OCI-LY3 (cell line): ENCODE measurements around the gene MUC2.

Experiments
- H2AFZ ChIP-seq: fragments of 200-600, 300-600 bp; shearing (Covaris generic); 2 replicates; pipeline ENCODE4 v1.6.0; 2014; ENCODE audit warnings: antibody characterized with exemption, low read depth, low read length
- H3K27ac ChIP-seq: fragments of 200-600, 300-600 bp; sonication (generic); 2 replicates; pipeline ENCODE4 v1.5.1; 2014; ENCODE audit warnings: mild to moderate bottlenecking, low read length, moderate library complexity, mixed read lengths
- H3K27me3 ChIP-seq: fragments of 200-600, 300-600 bp; sonication (generic); 2 replicates; pipeline ENCODE4 v1.6.1; 2014; ENCODE audit warnings: low read depth, low read length, mixed read lengths
- H3K36me3 ChIP-seq: fragments of 200-600, 300-600 bp; sonication (generic); replicated peaks from 2 replicates; pipeline ENCODE3; 2014; ENCODE audit warnings: low read depth, low read length, mixed read lengths
- H3K4me1 ChIP-seq: fragments of 300-600, 200-600 bp; sonication (generic); 2 replicates; pipeline ENCODE4 v1.6.1; 2014; ENCODE audit warnings: low read length, mixed read lengths
- H3K4me2 ChIP-seq: fragments of 200-600, 300-600 bp; sonication (generic); 2 replicates; pipeline ENCODE4 v1.6.1; 2014; ENCODE audit warnings: low read length, mixed read lengths
- H3K4me3 ChIP-seq: fragments of 300-600, 200-600 bp; sonication (generic); 2 replicates; pipeline ENCODE4 v1.5.1; 2014; ENCODE audit warnings: antibody characterized with exemption, mild to moderate bottlenecking, low read length, moderate library complexity
- H3K79me2 ChIP-seq: fragments of 300-600, 200-600 bp; shearing (Covaris generic); 2 replicates; pipeline ENCODE4 v1.6.1; 2014; ENCODE audit warnings: mild to moderate bottlenecking, low read length, mixed read lengths
- H3K9ac ChIP-seq: fragments of 300-600, 200-600 bp; shearing (Covaris generic); 2 replicates; pipeline ENCODE4 v1.6.0; 2014; ENCODE audit warnings: mild to moderate bottlenecking, low read length, moderate library complexity
- H3K9me3 ChIP-seq: fragments of 200-600, 300-600 bp; shearing (Covaris generic); 2 replicates; pipeline ENCODE4 v1.6.1; 2014; ENCODE audit warnings: low read length, mixed read lengths; ENCODE audit not compliant: insufficient read depth
- H4K20me1 ChIP-seq: fragments of 200-600, 300-600 bp; sonication (generic); 2 replicates; pipeline ENCODE4 v1.6.1; 2016; ENCODE audit warnings: low read length, mixed read lengths; ENCODE audit not compliant: insufficient read depth
- EZH2phosphoT487 ChIP-seq: fragments of 200-600 bp; shearing (Covaris generic); IDR thresholded peaks from 2 replicates; pipeline ENCODE4 v1.6.1; 2018; ENCODE audit warnings: antibody characterized with exemption, mixed run types, low read depth
- TF ChIP-seq, protein P1 (sequence below): fragments of 200-600, 300-600 bp; sonication (generic); IDR thresholded peaks from 2 replicates; pipeline ENCODE4 v1.5.1; 2014; ENCODE audit warnings: antibody characterized with exemption, low read length, low read depth

Gene MUC2

DNA sequence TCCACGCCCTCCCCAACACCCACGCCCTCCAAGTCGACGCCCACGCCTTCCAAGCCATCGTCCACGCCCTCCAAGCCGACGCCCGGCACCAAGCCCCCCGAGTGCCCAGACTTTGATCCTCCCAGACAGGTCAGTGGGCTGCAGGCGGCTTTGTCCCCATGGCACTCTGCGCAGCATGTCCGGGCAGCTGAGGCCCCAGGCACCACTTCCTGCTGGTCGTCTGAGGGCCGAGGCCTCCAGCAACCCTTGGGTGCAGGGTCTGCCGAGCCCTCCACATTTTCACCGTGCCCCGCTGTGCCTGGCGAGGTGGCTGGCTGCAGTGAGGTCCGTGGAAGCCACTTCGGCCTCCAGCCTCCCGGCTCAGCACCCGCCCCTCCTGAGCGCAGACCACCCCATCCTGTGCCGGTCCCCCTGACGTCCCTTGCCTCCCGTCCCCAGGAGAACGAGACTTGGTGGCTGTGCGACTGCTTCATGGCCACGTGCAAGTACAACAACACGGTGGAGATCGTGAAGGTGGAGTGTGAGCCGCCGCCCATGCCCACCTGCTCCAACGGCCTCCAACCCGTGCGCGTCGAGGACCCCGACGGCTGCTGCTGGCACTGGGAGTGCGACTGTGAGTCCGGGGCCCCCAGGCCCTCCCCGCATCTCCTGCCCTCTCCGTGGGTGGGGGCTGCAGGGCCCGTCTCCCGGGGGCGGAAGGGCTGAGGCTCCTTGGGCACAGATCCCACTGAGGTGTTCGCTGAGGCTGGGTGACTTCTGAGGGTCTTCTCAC, 26.8 kb downstream of the MUC2 start:
- H4K20me1 ChIP-seq = no peaks in the 10 kb centered on the region
- no peak overlapping the region for H3K4me3 ChIP-seq
- no peaks in the 10 kb centered on the region for H3K36me3 ChIP-seq
- no peaks in the 10 kb centered on the region for H3K27me3 ChIP-seq
- no peaks in the 10 kb centered on the region for H3K9me3 ChIP-seq
- H3K4me1 ChIP-seq = no peaks in the 10 kb centered on the region
- TF ChIP-seq EZH2phosphoT487 = no peak
- TF ChIP-seq, protein P1, sequence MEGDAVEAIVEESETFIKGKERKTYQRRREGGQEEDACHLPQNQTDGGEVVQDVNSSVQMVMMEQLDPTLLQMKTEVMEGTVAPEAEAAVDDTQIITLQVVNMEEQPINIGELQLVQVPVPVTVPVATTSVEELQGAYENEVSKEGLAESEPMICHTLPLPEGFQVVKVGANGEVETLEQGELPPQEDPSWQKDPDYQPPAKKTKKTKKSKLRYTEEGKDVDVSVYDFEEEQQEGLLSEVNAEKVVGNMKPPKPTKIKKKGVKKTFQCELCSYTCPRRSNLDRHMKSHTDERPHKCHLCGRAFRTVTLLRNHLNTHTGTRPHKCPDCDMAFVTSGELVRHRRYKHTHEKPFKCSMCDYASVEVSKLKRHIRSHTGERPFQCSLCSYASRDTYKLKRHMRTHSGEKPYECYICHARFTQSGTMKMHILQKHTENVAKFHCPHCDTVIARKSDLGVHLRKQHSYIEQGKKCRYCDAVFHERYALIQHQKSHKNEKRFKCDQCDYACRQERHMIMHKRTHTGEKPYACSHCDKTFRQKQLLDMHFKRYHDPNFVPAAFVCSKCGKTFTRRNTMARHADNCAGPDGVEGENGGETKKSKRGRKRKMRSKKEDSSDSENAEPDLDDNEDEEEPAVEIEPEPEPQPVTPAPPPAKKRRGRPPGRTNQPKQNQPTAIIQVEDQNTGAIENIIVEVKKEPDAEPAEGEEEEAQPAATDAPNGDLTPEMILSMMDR = no peak
- no peak overlapping the region for H3K4me2 ChIP-seq
- no peaks in the 10 kb centered on the region for H3K79me2 ChIP-seq
- H3K9ac ChIP-seq = no peak overlapping the region
- H3K27ac ChIP-seq = no peak overlapping the region
- H2AFZ ChIP-seq = no peak overlapping the region

DNA sequence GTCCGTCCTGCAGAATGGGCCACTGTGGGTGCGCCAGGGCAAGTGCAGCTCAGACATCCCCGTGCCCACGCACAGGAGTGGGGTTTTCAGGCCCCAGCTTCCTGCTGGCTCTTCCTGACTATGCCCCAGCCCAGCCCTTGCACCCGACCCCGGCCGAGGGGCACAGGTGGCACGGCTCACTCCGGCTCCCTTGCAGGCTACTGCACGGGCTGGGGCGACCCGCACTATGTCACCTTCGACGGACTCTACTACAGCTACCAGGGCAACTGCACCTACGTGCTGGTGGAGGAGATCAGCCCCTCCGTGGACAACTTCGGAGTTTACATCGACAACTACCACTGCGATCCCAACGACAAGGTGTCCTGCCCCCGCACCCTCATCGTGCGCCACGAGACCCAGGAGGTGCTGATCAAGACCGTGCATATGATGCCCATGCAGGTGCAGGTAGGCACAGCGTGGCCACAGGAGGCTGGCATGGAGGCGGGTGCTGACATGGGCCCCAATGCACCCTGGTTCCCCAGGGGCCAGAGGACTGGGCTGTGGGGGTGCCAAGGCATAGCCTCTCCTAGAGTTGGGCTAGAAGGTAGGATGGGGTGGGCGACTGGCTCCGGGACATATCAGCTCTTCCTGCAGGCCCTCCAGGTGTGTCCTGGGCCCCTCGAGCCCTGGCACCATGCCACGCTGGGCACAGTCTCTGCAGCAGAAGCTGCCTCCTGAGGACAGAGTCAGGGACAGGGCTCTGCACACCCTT, 27.7 kb downstream of the MUC2 start:
- Histone ChIP-seq H3K4me1 (no peaks in the 10 kb centered on the region), H4K20me1 (no peaks in the 10 kb centered on the region), H2AFZ (no peak overlapping the region), H3K4me2 (no peak overlapping the region), H3K4me3 (no peak overlapping the region), H3K36me3 (no peaks in the 10 kb centered on the region), H3K27me3 (no peaks in the 10 kb centered on the region), H3K9ac (no peak overlapping the region), H3K79me2 (no peaks in the 10 kb centered on the region), H3K27ac (no peak overlapping the region), H3K9me3 (no peaks in the 10 kb centered on the region)
- TF ChIP-seq, protein P1 = no peak
- TF ChIP-seq EZH2phosphoT487 = no peak

GRCh38 chr11:1102996-1103395, 28.3 kb downstream of the MUC2 start:
- Histone ChIP-seq H3K79me2 (no peaks in the 10 kb centered on the region), H3K36me3 (no peaks in the 10 kb centered on the region)

More at GRCh38 chr11:1102996-1103395, 28.3 kb downstream of the MUC2 start:
- no peak for TF ChIP-seq EZH2phosphoT487
- TF ChIP-seq, protein P1 = no peak
- Histone ChIP-seq H3K9ac (no peak overlapping the region), H4K20me1 (no peaks in the 10 kb centered on the region), H3K4me3 (no peak overlapping the region), H3K9me3 (no peaks in the 10 kb centered on the region), H3K4me1 (no peaks in the 10 kb centered on the region), H3K4me2 (no peak overlapping the region), H3K27ac (no peak overlapping the region), H3K27me3 (no peaks in the 10 kb centered on the region), H2AFZ (no peak overlapping the region)
